ENCODE results near the gene SUSD6.

DNA sequence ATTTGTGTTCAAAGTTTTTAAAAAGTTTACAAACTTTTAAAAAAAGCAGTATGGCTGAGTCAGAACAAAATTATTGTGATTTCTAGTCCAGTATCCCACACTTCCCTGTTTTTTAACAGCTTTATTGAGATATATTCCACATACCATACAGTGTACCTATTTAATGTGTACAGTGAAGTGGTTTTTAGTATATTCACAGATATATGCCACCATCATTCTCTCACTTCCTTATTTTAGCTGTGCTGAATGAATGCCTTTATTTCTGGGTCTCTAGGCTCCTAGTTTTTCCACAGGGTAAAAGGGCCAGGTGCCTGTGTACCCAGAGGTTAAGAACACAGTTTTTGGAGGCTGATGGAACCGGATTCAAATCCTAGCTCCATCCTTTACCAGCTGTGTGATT lies 96.7 kb downstream of the SUSD6 start:
- TF ChIP-seq, protein P1, sequence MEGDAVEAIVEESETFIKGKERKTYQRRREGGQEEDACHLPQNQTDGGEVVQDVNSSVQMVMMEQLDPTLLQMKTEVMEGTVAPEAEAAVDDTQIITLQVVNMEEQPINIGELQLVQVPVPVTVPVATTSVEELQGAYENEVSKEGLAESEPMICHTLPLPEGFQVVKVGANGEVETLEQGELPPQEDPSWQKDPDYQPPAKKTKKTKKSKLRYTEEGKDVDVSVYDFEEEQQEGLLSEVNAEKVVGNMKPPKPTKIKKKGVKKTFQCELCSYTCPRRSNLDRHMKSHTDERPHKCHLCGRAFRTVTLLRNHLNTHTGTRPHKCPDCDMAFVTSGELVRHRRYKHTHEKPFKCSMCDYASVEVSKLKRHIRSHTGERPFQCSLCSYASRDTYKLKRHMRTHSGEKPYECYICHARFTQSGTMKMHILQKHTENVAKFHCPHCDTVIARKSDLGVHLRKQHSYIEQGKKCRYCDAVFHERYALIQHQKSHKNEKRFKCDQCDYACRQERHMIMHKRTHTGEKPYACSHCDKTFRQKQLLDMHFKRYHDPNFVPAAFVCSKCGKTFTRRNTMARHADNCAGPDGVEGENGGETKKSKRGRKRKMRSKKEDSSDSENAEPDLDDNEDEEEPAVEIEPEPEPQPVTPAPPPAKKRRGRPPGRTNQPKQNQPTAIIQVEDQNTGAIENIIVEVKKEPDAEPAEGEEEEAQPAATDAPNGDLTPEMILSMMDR (IDR thresholded peaks at IDR 0.05): no peak
- no peak for TF ChIP-seq POLR2A (IDR thresholded peaks at IDR 0.05)
- no peak for TF ChIP-seq POLR2AphosphoS5 (IDR thresholded peaks at IDR 0.05)

Data from prostate gland (tissue), 2 donors.